Retinal pigment epithelial cell (primary cell): Measurements from ENCODE around the gene TSPEAR.

Experiments used
- DNase-seq: peaks from one replicate; pipeline ENCODE4 v3.0.0-alpha.2; 2010; ENCODE audit warnings: low read depth
- H3K4me3 ChIP-seq: 2 replicates; pipeline ENCODE4 v1.5.1; 2011; ENCODE audit warnings: mild to moderate bottlenecking, low read length, control low read depth, moderate library complexity
- CTCF ChIP-seq: conservative IDR thresholded peaks from 2 replicates; pipeline ENCODE4 v1.5.1; 2011; ENCODE audit warnings: low read depth, low read length, control low read depth, inconsistent platforms

TSPEAR gene

GRCh38 chr21:44450999-44451398 lies 260.4 kb downstream of the TSPEAR start:
- no peak for DNase-seq
- TF ChIP-seq CTCF = no peak
- no peak overlapping the region for H3K4me3 ChIP-seq

- no peak for DNase-seq
- H3K4me3 ChIP-seq = no peak overlapping the region
- no peak for TF ChIP-seq CTCF
Observed at GRCh38 chr21:44450402-44450801, 261.0 kb downstream of the TSPEAR start.

GRCh38 chr21:44449473-44450363 lies 261.7 kb downstream of the TSPEAR start:
- H3K4me3 ChIP-seq = no peak overlapping the region
- no peak for DNase-seq
- no peak for TF ChIP-seq CTCF

- no peak for DNase-seq
- H3K4me3 ChIP-seq = no peak overlapping the region
- no peak for TF ChIP-seq CTCF
Observed at GRCh38 chr21:44448651-44449131, 262.7 kb downstream of the TSPEAR start.
